GM19193 (cell line): ENCODE results near the gene BRS3.

Experiments used
- POLR2A ChIP-seq: IDR thresholded peaks from 4 replicates; pipeline ENCODE4 v1.6.1; 2011; ENCODE audit not compliant: insufficient read depth, insufficient read length; ENCODE audit errors: extremely low read depth

BRS3 gene

GRCh38 chrX:136487647-136488046 is at the start of gene BRS3:
BRS3 (plus strand) TSS chrX:136487947; CDS start chrX:136488115, 168 bp downstream.
- no peak for TF ChIP-seq POLR2A

GRCh38 chrX:136438192-136438591 is 49.6 kb upstream of the BRS3 start:
- no peak for TF ChIP-seq POLR2A

GRCh38 chrX:136446208-136446607 is 41.5 kb upstream of the BRS3 start:
- TF ChIP-seq POLR2A: no peak

- no peak for TF ChIP-seq POLR2A
These were observed 40.4 kb upstream of the BRS3 start for GRCh38 chrX:136447308-136447707.

GRCh38 chrX:136447968-136448367 is 39.8 kb upstream of the BRS3 start:
- TF ChIP-seq POLR2A: no peak

GRCh38 chrX:136450050-136450830 is 37.5 kb upstream of the BRS3 start:
- no peak for TF ChIP-seq POLR2A

DNA sequence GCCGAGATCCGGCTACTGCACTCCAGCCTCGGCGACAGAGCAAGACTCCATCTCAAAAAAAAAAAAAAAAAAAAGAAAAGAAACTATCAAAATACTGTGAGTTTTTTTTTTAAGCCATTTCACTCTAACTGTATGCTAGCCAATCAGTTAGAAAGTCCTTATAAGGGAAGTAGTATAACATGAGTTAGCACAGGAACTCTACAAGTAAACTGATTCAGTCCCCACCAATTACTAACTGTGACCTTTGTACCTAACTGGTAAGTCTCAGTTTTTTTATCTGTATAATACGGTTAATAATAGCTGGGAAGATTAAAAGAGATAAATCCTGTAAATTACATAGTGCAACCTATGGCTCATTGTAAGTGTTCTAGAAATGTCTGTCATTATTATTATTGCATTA is 35.1 kb upstream of the BRS3 start:
- TF ChIP-seq POLR2A: no peak

DNA sequence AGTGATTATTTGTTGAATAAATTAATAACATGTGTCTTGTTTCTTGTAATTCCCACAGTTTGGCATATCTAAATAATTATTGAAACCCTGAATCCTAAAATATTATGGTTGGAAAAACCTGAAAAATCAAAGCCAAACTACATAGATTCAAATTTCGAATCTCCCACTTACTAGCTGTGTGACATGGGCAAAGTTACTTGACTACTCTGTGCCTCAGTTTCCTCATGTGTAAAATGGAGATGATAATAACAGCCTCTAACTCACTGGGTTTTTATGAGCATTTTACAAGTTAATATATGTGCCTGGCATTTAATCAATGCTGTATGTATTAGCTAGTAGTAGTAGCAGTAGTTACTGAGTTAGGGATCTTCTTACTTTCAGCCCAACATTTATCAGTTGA is 34.6 kb upstream of the BRS3 start:
- no peak for TF ChIP-seq POLR2A

- TF ChIP-seq POLR2A: no peak
These were observed 34.0 kb upstream of the BRS3 start for GRCh38 chrX:136453771-136454170.

DNA sequence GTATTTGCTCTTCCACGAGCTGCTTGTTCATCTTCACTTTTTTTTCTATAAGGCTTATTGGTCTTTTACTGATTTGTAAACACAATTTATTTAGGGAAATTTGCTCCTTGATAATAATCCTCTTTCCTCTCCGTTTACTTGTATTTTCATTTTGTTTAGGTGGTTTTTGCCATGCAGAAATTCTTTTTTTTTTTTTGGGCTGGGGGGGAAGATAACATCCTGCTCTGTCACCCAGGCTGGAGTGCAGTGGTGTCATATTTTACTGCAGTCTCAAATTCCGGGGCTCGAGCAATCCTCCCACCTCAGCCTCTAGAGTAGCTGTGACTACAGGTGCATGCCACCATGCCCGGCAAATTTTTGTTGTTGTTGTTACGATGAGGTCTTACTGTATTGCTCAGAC is 31.6 kb upstream of the BRS3 start:
- TF ChIP-seq POLR2A: no peak

GRCh38 chrX:136457303-136457917 is 30.3 kb upstream of the BRS3 start:
- no peak for TF ChIP-seq POLR2A

DNA sequence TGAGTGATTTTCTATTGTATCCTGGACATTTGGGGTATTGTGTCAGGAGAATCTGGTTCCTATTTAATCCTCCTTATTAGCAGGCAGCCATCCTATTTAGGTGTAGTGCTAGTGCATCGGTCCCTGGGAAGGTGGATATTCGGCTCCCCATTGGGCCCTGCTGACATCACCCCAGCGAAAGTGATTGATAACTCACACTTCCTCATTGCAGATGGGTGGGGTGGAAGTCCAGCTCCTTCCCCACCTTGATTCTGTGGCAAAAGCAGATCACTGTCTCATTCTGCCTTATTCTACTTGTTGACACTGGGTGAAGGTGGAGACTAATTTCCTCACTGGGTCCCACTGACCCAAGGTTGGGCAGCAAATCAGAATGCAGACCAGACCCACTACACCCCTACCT is 23.2 kb upstream of the BRS3 start:
- no peak for TF ChIP-seq POLR2A

GRCh38 chrX:136467303-136467702 is 20.4 kb upstream of the BRS3 start:
- no peak for TF ChIP-seq POLR2A

DNA sequence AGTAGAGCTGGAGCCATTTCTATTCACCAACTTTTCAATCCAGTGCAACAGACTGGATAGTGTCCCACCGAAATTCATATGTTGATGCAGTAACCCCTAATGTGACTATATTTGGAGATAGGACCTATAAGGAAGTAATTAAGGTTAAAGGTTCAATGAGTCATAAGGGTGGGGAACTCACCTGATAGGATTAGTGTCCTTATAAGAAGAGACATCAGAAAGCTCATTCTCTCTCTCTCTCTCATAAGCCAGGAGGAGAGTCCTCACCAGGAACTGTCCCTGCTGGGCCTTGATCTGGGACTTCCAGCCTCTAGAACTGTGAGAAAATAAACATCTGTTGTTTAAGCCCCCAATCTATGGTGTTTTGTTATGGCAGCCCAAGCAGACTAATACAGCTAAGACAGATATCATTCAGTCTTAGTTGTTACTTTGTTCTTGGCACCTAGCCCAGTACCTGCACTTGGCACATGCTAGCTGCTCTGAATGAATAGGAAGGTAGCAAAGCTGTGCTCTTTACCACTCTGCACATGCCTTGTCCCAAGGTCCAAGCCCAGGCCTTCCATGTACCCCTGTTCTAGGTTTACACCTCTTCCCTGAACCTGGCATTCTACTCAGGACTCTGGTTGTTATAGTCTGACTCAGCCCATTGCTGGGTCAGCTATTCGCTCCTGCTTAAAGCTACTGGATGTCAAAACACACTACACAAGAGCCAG is 19.2 kb upstream of the BRS3 start:
- no peak for TF ChIP-seq POLR2A

GRCh38 chrX:136473663-136474062 is 14.1 kb upstream of the BRS3 start:
- TF ChIP-seq POLR2A: no peak

- no peak for TF ChIP-seq POLR2A
These were observed 12.5 kb upstream of the BRS3 start for GRCh38 chrX:136475236-136475635.
